ENCODE results near the gene TMEM40.

The TMEM40 gene

DNA sequence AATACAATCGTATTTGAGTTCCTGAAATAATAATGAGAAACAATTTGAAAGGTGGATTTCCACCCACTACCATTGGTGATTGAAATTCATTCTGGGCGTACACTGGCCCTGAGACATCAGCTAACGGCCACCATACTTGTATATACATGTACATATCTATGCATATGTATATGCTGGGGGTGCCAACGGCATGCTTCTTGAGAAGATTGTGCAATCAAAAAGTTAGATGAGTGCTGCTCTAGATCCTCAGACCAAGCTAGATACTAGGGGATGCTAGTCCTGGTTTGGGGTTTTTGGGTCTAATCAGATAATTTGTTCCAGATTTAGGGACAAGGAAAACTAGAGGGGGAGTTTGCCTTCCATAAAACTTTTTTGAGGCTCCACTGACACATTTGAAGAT, 2.9 kb downstream of the TMEM40 start:
- no peak overlapping the region for H3K4me3 ChIP-seq (replicated peaks in 1 of 2; ENCODE audit: low read depth in 2 of 2, low read length in 2 of 2)
- TF ChIP-seq, protein P1, sequence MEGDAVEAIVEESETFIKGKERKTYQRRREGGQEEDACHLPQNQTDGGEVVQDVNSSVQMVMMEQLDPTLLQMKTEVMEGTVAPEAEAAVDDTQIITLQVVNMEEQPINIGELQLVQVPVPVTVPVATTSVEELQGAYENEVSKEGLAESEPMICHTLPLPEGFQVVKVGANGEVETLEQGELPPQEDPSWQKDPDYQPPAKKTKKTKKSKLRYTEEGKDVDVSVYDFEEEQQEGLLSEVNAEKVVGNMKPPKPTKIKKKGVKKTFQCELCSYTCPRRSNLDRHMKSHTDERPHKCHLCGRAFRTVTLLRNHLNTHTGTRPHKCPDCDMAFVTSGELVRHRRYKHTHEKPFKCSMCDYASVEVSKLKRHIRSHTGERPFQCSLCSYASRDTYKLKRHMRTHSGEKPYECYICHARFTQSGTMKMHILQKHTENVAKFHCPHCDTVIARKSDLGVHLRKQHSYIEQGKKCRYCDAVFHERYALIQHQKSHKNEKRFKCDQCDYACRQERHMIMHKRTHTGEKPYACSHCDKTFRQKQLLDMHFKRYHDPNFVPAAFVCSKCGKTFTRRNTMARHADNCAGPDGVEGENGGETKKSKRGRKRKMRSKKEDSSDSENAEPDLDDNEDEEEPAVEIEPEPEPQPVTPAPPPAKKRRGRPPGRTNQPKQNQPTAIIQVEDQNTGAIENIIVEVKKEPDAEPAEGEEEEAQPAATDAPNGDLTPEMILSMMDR (IDR thresholded peaks at IDR 0.05; ENCODE audit: low read depth, low read length) = no peak
- DNase-seq (ENCODE audit: low read depth in 2 of 2) = no peak

DNA sequence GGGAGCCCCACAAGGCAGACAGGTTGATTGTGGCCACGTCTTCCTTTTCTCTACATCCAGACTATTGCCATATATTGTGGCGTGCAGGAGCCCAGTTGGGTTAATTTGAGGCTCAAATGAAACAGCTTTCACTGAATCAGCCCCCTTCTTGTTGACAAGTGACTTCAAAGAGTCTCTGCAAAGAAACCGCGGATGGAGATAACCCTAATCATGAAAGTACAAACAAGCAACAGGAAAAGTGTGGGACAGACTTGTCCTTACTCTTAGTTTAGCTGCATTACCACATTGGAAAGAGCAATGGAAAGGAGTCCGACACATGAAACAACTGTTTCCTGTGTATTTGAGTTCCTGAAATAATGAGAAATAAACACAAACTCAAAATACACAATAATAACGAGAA, 3.3 kb downstream of the TMEM40 start:
- no peak for DNase-seq (ENCODE audit: low read depth in 2 of 2)
- no peak overlapping the region for H3K4me3 ChIP-seq (replicated peaks in 1 of 2; ENCODE audit: low read depth in 2 of 2, low read length in 2 of 2)
- TF ChIP-seq, protein P1 (IDR thresholded peaks at IDR 0.05; ENCODE audit: low read depth, low read length) = no peak

DNA sequence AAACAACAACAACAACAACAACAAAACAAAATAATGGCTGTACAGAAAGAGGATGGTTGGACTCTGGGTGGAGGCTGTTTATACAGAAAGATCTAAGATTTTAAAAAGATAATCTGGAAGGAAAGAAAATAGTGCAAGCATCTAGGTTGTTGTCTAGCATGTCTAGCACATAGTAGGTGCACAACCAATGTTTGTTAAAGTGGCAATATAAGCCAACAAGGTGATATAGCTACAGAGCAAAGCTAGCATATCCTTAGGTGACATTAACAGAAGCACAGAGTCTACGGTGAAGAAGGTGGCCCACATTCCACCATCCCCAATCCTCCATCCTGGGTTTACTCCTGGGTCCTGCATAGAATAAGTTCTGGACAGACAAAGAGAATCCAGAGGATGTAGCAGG, 4.7 kb downstream of the TMEM40 start:
- TF ChIP-seq, protein P1 (IDR thresholded peaks at IDR 0.05; ENCODE audit: low read depth, low read length) = no peak
- DNase-seq (ENCODE audit: low read depth in 2 of 2) = no peak
- H3K4me3 ChIP-seq (replicated peaks in 1 of 2; ENCODE audit: low read depth in 2 of 2, low read length in 2 of 2) = no peak overlapping the region

DNA sequence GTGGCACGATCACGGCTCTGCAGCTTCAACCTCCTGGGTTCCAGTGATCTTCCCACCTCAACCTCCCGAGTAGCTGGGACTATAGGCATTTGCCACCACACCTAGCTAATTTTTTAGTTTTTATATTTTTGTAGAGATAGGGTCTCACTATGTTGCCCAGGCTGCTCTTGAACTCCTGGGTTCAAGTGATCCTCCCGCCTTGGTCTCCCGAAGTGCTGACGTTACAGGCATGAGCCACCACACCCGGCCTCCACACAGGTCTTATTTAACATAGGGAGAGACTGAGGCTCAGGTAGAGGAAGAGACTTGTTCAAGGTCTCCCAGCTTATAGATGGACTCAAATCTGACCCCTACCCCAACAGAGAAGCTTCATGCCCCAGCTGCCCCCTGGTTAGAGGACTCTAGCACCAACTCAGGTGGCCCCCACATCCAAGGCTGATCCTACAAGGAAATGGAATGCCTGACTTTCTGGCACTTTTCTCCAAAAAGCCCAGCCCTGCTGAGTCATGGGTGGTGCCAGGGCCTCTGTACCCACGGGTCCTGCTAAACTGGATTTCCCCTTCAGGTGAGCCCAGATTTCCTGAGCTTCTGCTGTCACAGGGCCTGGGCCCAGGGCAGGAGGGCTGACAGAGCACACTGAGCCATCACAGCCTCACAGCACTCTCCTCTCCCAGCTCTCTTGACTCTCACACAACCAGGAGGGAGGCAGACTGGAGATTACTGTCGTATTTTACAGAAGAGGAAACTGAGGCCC, 5.6 kb downstream of the TMEM40 start:
- TF ChIP-seq, protein P1 (IDR thresholded peaks at IDR 0.05; ENCODE audit: low read depth, low read length) = no peak
- H3K4me3 ChIP-seq (replicated peaks in 1 of 2; ENCODE audit: low read depth in 2 of 2, low read length in 2 of 2) = no peak overlapping the region
- no peak for DNase-seq (ENCODE audit: low read depth in 2 of 2)

DNA sequence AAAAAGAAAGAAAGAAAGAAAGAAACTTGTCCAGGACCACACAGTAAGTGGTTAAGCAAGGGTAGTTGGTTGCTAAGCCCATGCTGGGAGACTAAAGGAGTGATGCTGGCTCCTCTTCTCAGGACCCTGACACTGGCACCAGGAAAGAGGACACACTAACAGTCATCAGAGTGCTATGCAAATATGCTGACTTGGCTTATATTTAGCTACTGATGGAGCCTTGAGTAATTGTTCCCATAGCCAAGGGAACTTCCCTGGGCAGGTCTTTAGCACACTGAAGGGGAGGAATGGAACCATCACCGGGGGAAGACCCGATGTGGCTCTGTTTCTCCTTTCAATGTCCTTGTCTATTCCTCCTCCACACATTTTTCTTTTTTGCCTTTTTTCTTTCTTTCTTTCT, 6.2 kb downstream of the TMEM40 start:
- peak in 1 of 2 donors; percentile 33 for DNase-seq (ENCODE audit: low read depth in 2 of 2)
- TF ChIP-seq, protein P1 (IDR thresholded peaks at IDR 0.05; ENCODE audit: low read depth, low read length) = no peak
- H3K4me3 ChIP-seq (replicated peaks in 1 of 2; ENCODE audit: low read depth in 2 of 2, low read length in 2 of 2) = no peak overlapping the region

DNA sequence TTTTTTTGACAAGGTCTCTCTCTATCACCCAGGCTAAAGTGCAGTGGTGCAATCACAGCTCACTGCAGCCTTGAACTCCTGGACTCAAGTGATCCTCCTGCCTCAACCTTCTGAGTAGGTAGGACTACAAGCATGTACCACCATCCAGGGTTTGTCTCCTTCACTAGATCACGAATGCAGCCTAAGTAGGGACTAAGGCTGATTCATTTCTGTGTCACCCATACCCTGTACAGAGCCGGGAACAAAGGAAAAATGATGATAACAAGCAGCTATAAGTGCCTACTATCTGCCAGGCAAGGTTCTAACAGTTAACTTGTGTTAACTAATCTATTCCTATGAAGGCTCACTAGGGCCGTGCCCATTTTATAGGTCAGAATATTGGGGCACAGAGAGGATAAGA, 7.0 kb downstream of the TMEM40 start:
- no peak overlapping the region for H3K4me3 ChIP-seq (replicated peaks in 1 of 2; ENCODE audit: low read depth in 2 of 2, low read length in 2 of 2)
- TF ChIP-seq, protein P1 (IDR thresholded peaks at IDR 0.05; ENCODE audit: low read depth, low read length) = no peak
- peak in 1 of 2 donors; percentile 11 for DNase-seq (ENCODE audit: low read depth in 2 of 2)

DNA sequence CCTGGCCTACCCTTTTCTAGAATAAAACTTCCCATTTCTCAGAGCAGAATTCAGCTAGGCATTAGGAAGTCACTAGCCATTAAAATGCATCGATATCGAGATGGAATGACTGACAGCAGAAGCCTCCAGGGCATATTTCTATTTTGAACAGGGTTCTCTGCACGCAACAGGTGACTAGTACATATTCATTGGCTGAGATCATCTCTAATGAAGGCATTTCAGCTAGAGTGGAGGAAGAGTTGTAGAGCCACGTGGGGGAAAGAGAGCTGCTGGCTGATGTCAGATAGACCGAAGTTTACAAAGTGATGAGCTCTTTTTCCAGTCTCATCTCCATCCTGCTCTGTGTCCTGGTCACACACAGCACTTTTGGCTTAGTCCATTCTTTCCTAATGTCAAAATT, 7.5 kb downstream of the TMEM40 start:
- TF ChIP-seq, protein P1 (IDR thresholded peaks at IDR 0.05; ENCODE audit: low read depth, low read length) = no peak
- DNase-seq (ENCODE audit: low read depth in 2 of 2) = peak in 1 of 2 donors; percentile 43
- no peak overlapping the region for H3K4me3 ChIP-seq (replicated peaks in 1 of 2; ENCODE audit: low read depth in 2 of 2, low read length in 2 of 2)
